MCF 10A (cell line): ENCODE measurements around the gene SSTR1. TPM values are rescaled to one million over a fixed set of nuclear protein-coding genes. Genes with fewer than 3 reads are reported as not detected.
A peak's percentile ranks its signal among the peaks of the same experiment; 100 is the strongest.

Experiments used
- Bru-seq: library from RNA; stranded (reverse); fragments of 400-500 nt; gene quantifications from one replicate; lab custom pipeline; 2021; lab: Mats Ljungman, UMichigan
- BruChase-seq, 2 experiments: library from RNA; stranded (reverse); fragments of 400-500 nt; gene quantifications; one replicate each; lab custom pipeline; 2021; lab: Mats Ljungman, UMichigan
- BruUV-seq: library from RNA; stranded (reverse); fragments of 400-500 nt; replicated peaks from 2 replicates; lab custom pipeline; 2021; lab: Mats Ljungman, UMichigan
- CTCF ChIA-PET: fragments of 300-600 bp; sonication (Branson Sonifier 250); formaldehyde crosslinking; extraction: SDS; loops from one replicate; lab custom pipeline; 2021; ENCODE audit warnings: antibody characterized with exemption, inconsistent platforms; lab: Yijun Ruan, JAX
- POLR2A ChIA-PET: fragments of 300-600, 350-650 bp; sonication (Branson Sonifier 250); formaldehyde crosslinking; extraction: SDS; loops from one replicate; lab custom pipeline; 2020; ENCODE audit warnings: antibody characterized with exemption, inconsistent platforms; lab: Yijun Ruan, JAX
- DNase-seq: peaks from one replicate; pipeline ENCODE4 v3.0.0-alpha.2; 2018; ENCODE audit not compliant: unreplicated experiment
- H3K27ac Mint-ChIP-seq: one replicate; pipeline ENCODE4 v1.8.0; 2022; ENCODE audit warnings: mild to moderate bottlenecking, low read depth, mixed read lengths; ENCODE audit not compliant: unreplicated experiment
- H3K27me3 Mint-ChIP-seq: one replicate; pipeline ENCODE4 v1.8.0; 2022; ENCODE audit warnings: mixed read lengths; ENCODE audit not compliant: insufficient read depth, unreplicated experiment
- H3K36me3 Mint-ChIP-seq: one replicate; pipeline ENCODE4 v1.8.0; 2022; ENCODE audit warnings: mild to moderate bottlenecking, moderate library complexity, mixed read lengths; ENCODE audit not compliant: insufficient read depth, unreplicated experiment
- H3K4me1 Mint-ChIP-seq: one replicate; pipeline ENCODE4 v1.8.0; 2022; ENCODE audit warnings: mixed read lengths; ENCODE audit not compliant: insufficient read depth, unreplicated experiment
- H3K4me3 Mint-ChIP-seq: one replicate; pipeline ENCODE4 v1.8.0; 2022; ENCODE audit warnings: mild to moderate bottlenecking, moderate library complexity, mixed read lengths; ENCODE audit not compliant: unreplicated experiment
- H3K9me3 Mint-ChIP-seq: one replicate; pipeline ENCODE4 v1.8.0; 2022; ENCODE audit warnings: mixed read lengths; ENCODE audit not compliant: unreplicated experiment
- CTCF ChIP-seq: fragments of 200-600 bp; IDR thresholded peaks from one replicate; pipeline ENCODE4 v1.8.0; 2022; ENCODE audit warnings: antibody characterized with exemption, mild to moderate bottlenecking; ENCODE audit not compliant: unreplicated experiment
- intact Hi-C: fragments of 100-400 bp; cut with micrococcal nuclease; formaldehyde crosslinking; loops from 2 replicates; pipeline ENCODE4 v1.14.1; 2022
- long read RNA-seq: library from polyadenylated mRNA; stranded (forward); transcript quantifications from one replicate; pipeline ENCODE4 v2.0.0, GENCODE V29; 2022
- total RNA-seq: library from RNA; stranded (reverse); gene quantifications from 2 replicates; pipeline ENCODE4 v1.2.3, GENCODE V29; 2022

SSTR1 gene
- total RNA-seq (0.29 and 0.33 TPM in 2 replicates), Bru-seq, nascent RNA (percentile 18 among the genes with signal in this experiment), BruChase-seq, experiment 1, labeled RNA remaining after a 6-hour chase (percentile 21 among the genes with signal in this experiment), BruChase-seq, experiment 2, labeled RNA remaining after a 2-hour chase (percentile 29 among the genes with signal in this experiment)
- long read RNA-seq, partial matches to known transcripts: 0 of 1 reads
- long read RNA-seq, other reads (novel, unspliced or antisense): 1 of 1 reads

- peak within 1 kb of the TSS; percentile 40 for H3K4me3 Mint-ChIP-seq
- H3K27ac Mint-ChIP-seq: no peak within 1 kb of the TSS
- no peak for TF ChIP-seq CTCF
- H3K4me1 Mint-ChIP-seq: no peaks in the 10 kb centered on the region
- BruUV-seq: no TSS peak
- H3K27me3 Mint-ChIP-seq: no peaks in the 10 kb centered on the region
- intact Hi-C loops: no loop called here
- H3K9me3 Mint-ChIP-seq: peaks cover 14% of the 10 kb centered on the region
- no peaks in the 10 kb centered on the region for H3K36me3 Mint-ChIP-seq
- ChIA-PET POLR2A (interaction anchor here (0.6 to 0.9 kb wide), 3 partner anchors 10 to 153 kb away, joined by 3 read pairs; no protein-coding TSS in a partner anchor), CTCF (interaction anchor here (0.6 to 1.1 kb wide), 2 partner anchors 9 to 659 kb away, joined by 4 read pairs; no protein-coding TSS in a partner anchor)
- no peak for DNase-seq
These were observed at the start of gene SSTR1 for GRCh38 chr14:38207736-38208617. TSS of gene SSTR1 (plus strand) at chr14:38207904. CDS start at chr14:38209390, 1,486 bp downstream.

GRCh38 chr14:38158468-38158867 is 49.2 kb upstream of the SSTR1 start:
- Mint-ChIP-seq H3K9me3 (no peaks in the 10 kb centered on the region), H3K36me3 (no peaks in the 10 kb centered on the region), H3K27ac (no peak overlapping the region), H3K4me3 (no peak overlapping the region), H3K27me3 (no peaks in the 10 kb centered on the region), H3K4me1 (no peaks in the 10 kb centered on the region)
- ChIA-PET CTCF (interaction anchor here (0.9 to 1.3 kb wide), 2 partner anchors 11 to 32 kb away, joined by 4 to 7 read pairs; no protein-coding TSS in a partner anchor), POLR2A (interaction anchor here (0.6 to 1.9 kb wide), 3 partner anchors 9 to 270 kb away, joined by 3 to 4 read pairs (median 4); no protein-coding TSS in a partner anchor)
- intact Hi-C loops: no loop called here
- no peak for TF ChIP-seq CTCF
- BruUV-seq: no TSS peak
- DNase-seq: no peak

- BruUV-seq: no TSS peak
- no peaks in the 10 kb centered on the region for H3K36me3 Mint-ChIP-seq
- CTCF ChIA-PET: no interaction called here
- H3K27me3 Mint-ChIP-seq: no peaks in the 10 kb centered on the region
- TF ChIP-seq CTCF: no peak
- DNase-seq: no peak
- H3K4me3 Mint-ChIP-seq: no peak overlapping the region
- H3K27ac Mint-ChIP-seq: no peak overlapping the region
- POLR2A ChIA-PET: no interaction called here
- intact Hi-C loops: no loop called here
- H3K4me1 Mint-ChIP-seq: peaks cover 20% of the 10 kb centered on the region
- H3K9me3 Mint-ChIP-seq: no peaks in the 10 kb centered on the region
These were observed 39.3 kb upstream of the SSTR1 start for GRCh38 chr14:38168416-38168815.

- Mint-ChIP-seq H3K27ac (peak overlapping the region; percentile 20), H3K4me1 (peaks cover 20% of the 10 kb centered on the region), H3K27me3 (no peaks in the 10 kb centered on the region), H3K4me3 (no peak overlapping the region), H3K36me3 (no peaks in the 10 kb centered on the region), H3K9me3 (no peaks in the 10 kb centered on the region)
- CTCF ChIA-PET: interaction anchor here (1.4 to 1.5 kb wide), 2 partner anchors 11 to 26 kb away, joined by 3 to 4 read pairs; no protein-coding TSS in a partner anchor
- DNase-seq: peak; percentile 57
- no TSS peak for BruUV-seq
- intact Hi-C loops: no loop called here
- POLR2A ChIA-PET: interaction anchor here (0.7 to 1.2 kb wide), 4 partner anchors 15 to 43 kb away, joined by 3 to 7 read pairs (median 4); no protein-coding TSS in a partner anchor
- no peak for TF ChIP-seq CTCF
These were observed 36.5 kb upstream of the SSTR1 start for GRCh38 chr14:38171197-38171596.
